Measurements from ENCODE around the gene HJV. TPM values are rescaled to one million over a fixed set of nuclear protein-coding genes. Genes with fewer than 3 reads are reported as not detected.

Gene HJV
- total RNA-seq, 1 donor from 2014 or later: 439 TPM

- Histone ChIP-seq H3K27ac (ENCODE audit: low read depth, low read length) (peak overlapping the region; percentile 51), H3K9me3 (ENCODE audit: control insufficient read depth in 3 of 3, low read length in 3 of 3) (no peaks in the 10 kb centered on the region), H3K4me3 (ENCODE audit: low read length in 3 of 3) (no peak overlapping the region), H3K27me3 (ENCODE audit: control insufficient read depth in 3 of 3, insufficient read depth in 3 of 3, low read length in 3 of 3) (no peaks in the 10 kb centered on the region), H3K36me3 (ENCODE audit: control insufficient read depth in 3 of 3, insufficient read depth in 3 of 3, low read length in 3 of 3) (no peaks in the 10 kb centered on the region), H3K4me1 (ENCODE audit: control insufficient read depth in 3 of 3, insufficient read depth in 3 of 3, low read length in 3 of 3) (peaks cover 4 to 10% (median 6%) of the 10 kb centered on the region in 3 donors), H3K9ac (ENCODE audit: low read depth in 1 of 3, low read length in 3 of 3) (peak overlapping the region in 1 of 3 donors; percentile 60)
These were observed 13.9 kb downstream of the HJV start for GRCh38 chr1:146007489-146008133.

- Histone ChIP-seq H3K9me3 (ENCODE audit: control insufficient read depth in 3 of 3, low read length in 3 of 3) (no peaks in the 10 kb centered on the region), H3K27ac (ENCODE audit: low read depth, low read length) (no peak overlapping the region), H3K36me3 (ENCODE audit: control insufficient read depth in 3 of 3, insufficient read depth in 3 of 3, low read length in 3 of 3) (no peaks in the 10 kb centered on the region), H3K9ac (ENCODE audit: low read depth in 1 of 3, low read length in 3 of 3) (no peak overlapping the region), H3K27me3 (ENCODE audit: control insufficient read depth in 3 of 3, insufficient read depth in 3 of 3, low read length in 3 of 3) (no peaks in the 10 kb centered on the region), H3K4me1 (ENCODE audit: control insufficient read depth in 3 of 3, insufficient read depth in 3 of 3, low read length in 3 of 3) (peaks cover 20 to 32% (median 32%) of the 10 kb centered on the region in 3 donors), H3K4me3 (ENCODE audit: low read length in 3 of 3) (no peak overlapping the region)
These were observed 19.8 kb downstream of the HJV start for GRCh38 chr1:146001709-146002108.

DNA sequence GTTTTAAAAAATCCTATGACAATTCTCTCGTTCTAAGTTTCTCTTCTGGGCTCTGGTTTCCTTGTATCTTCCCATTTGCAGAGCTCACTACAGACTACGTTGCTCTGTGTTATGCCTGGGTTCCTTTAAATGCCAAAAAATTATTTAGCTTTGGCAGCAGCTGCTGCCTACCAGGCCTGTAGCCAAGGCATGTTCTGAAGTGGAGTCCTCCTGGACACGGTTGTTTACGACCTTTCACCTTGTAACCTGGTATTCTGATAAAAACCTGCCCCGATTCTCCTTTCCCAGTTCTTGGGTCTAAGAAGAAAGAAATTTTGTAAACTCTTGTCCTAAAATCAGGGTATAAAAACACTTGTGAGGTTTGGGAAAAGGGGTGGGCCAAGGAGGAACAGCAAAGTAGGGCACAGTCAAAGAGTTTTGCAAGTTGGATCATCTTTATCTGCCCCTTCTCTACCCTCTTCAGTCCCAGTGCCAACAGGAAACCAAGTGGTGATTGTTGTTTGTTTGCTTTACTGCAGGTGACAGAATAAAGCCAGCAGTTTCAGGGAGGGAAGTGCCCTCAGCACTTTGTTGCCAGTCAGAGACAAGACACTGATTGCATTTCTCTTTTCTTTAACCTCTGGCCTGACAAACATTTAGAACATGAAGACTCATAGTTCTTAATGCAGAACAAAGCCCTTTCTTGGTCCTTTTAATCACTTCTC, 22.1 kb downstream of the HJV start:
- H3K27ac ChIP-seq (ENCODE audit: low read depth, low read length): peak overlapping the region; percentile 99
- peaks cover 17 to 19% (median 18%) of the 10 kb centered on the region in 3 donors for H3K36me3 ChIP-seq (ENCODE audit: control insufficient read depth in 3 of 3, insufficient read depth in 3 of 3, low read length in 3 of 3)
- no peaks in the 10 kb centered on the region for H3K27me3 ChIP-seq (ENCODE audit: control insufficient read depth in 3 of 3, insufficient read depth in 3 of 3, low read length in 3 of 3)
- no peaks in the 10 kb centered on the region for H3K9me3 ChIP-seq (ENCODE audit: control insufficient read depth in 3 of 3, low read length in 3 of 3)
- peaks cover 20 to 34% (median 25%) of the 10 kb centered on the region in 3 donors for H3K4me1 ChIP-seq (ENCODE audit: control insufficient read depth in 3 of 3, insufficient read depth in 3 of 3, low read length in 3 of 3)
- H3K4me3 ChIP-seq (ENCODE audit: low read length in 3 of 3): peak overlapping the region; percentile 61 to 93 (median 93)
- peak overlapping the region; percentile 66 to 74 (median 66) for H3K9ac ChIP-seq (ENCODE audit: low read depth in 1 of 3, low read length in 3 of 3)

GRCh38 chr1:145997718-145998023, 23.9 kb downstream of the HJV start:
- Histone ChIP-seq H3K4me1 (ENCODE audit: control insufficient read depth in 3 of 3, insufficient read depth in 3 of 3, low read length in 3 of 3) (peaks cover 32 to 49% (median 35%) of the 10 kb centered on the region in 3 donors), H3K36me3 (ENCODE audit: control insufficient read depth in 3 of 3, insufficient read depth in 3 of 3, low read length in 3 of 3) (peaks cover 34 to 37% (median 35%) of the 10 kb centered on the region in 3 donors), H3K27me3 (ENCODE audit: control insufficient read depth in 3 of 3, insufficient read depth in 3 of 3, low read length in 3 of 3) (no peaks in the 10 kb centered on the region), H3K27ac (ENCODE audit: low read depth, low read length) (peak overlapping the region; percentile 99), H3K9ac (ENCODE audit: low read depth in 1 of 3, low read length in 3 of 3) (peak overlapping the region; percentile 88 to 95 (median 94)), H3K9me3 (ENCODE audit: control insufficient read depth in 3 of 3, low read length in 3 of 3) (no peaks in the 10 kb centered on the region), H3K4me3 (ENCODE audit: low read length in 3 of 3) (peak overlapping the region; percentile 88 to 93 (median 93))

DNA sequence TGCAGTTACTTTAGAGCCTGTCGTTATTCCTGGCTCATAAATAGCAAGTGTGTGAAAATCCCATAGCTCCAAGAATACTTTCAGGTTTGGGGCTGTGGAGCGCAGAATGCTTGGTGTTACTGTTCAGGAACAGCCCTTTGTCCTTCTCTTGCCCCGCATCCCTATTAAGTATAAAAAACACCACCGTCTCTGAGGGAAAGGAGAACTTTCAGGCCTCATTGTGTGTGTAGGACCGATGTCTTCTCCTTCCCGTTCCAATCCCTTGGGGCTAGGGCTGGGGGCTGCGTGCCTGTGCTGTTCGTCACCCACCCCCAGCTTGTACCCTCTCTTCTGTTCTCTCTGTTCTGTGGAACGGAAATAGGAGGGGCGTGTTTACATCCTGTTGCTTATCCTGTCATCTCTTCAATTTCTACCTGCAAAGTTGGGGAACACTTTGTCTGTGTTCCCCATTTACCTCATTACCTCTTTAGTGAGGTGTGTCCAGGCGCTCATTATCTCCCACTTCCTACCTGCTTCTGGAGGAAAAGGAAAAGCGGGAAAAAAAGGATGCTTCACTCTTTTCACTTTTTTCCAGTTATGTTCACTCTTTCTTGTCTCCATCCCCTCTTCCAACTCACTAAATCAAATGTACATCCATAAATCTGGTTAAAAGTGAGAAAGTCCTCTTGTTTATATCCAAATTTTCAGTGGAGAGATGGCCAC, 24.4 kb downstream of the HJV start:
- peaks cover 37 to 39% (median 39%) of the 10 kb centered on the region in 3 donors for H3K36me3 ChIP-seq (ENCODE audit: control insufficient read depth in 3 of 3, insufficient read depth in 3 of 3, low read length in 3 of 3)
- H3K9ac ChIP-seq (ENCODE audit: low read depth in 1 of 3, low read length in 3 of 3): peak overlapping the region; percentile 88 to 95 (median 94)
- no peaks in the 10 kb centered on the region for H3K9me3 ChIP-seq (ENCODE audit: control insufficient read depth in 3 of 3, low read length in 3 of 3)
- H3K27ac ChIP-seq (ENCODE audit: low read depth, low read length): peak overlapping the region; percentile 99
- H3K27me3 ChIP-seq (ENCODE audit: control insufficient read depth in 3 of 3, insufficient read depth in 3 of 3, low read length in 3 of 3): no peaks in the 10 kb centered on the region
- H3K4me1 ChIP-seq (ENCODE audit: control insufficient read depth in 3 of 3, insufficient read depth in 3 of 3, low read length in 3 of 3): peaks cover 37 to 53% (median 38%) of the 10 kb centered on the region in 3 donors
- H3K4me3 ChIP-seq (ENCODE audit: low read length in 3 of 3): peak overlapping the region; percentile 88 to 93 (median 93)

DNA sequence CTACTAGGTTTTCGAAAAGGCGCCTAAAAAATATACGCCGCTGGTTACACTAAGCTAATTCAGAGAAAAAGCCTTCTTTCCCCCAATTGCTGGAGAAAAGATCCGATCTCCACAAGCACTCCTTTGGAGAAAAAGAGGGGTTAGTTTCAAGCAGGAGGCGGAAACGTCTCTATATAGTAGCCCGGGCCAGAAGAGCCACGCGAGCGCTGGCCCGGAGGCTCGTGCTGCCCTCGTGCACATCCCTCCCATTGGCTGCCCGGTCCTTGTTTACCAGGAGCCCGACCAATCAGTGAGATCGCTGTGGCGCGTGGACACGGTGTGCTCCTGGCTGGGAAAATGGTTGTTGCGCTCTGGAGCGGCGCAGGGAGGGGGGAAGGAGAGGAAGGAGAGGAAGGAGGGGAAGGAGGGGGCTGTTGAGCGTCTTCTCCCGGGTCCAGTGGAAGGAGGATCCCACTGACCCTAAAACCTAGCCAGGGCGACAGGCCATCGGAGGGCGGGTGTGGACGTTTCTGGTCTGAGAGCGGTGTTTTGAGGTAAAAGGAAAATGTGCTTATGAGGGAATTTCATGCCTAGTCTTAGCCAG, 25.0 kb downstream of the HJV start, which contains the start of gene TXNIP:
Gene TXNIP, minus strand, starts transcription at position 147 of the 583 bp plus-strand sequence. CDS start 313 bp downstream, outside the sequence.
- Histone ChIP-seq H3K36me3 (ENCODE audit: control insufficient read depth in 3 of 3, insufficient read depth in 3 of 3, low read length in 3 of 3) (peaks cover 37 to 39% (median 39%) of the 10 kb centered on the region in 3 donors), H3K4me1 (ENCODE audit: control insufficient read depth in 3 of 3, insufficient read depth in 3 of 3, low read length in 3 of 3) (peaks cover 38 to 50% (median 40%) of the 10 kb centered on the region in 3 donors), H3K27me3 (ENCODE audit: control insufficient read depth in 3 of 3, insufficient read depth in 3 of 3, low read length in 3 of 3) (no peaks in the 10 kb centered on the region), H3K9ac (ENCODE audit: low read depth in 1 of 3, low read length in 3 of 3) (peak within 1 kb of the TSS; percentile 94 to 97 (median 95)), H3K27ac (ENCODE audit: low read depth, low read length) (peak within 1 kb of the TSS; percentile 99), H3K9me3 (ENCODE audit: control insufficient read depth in 3 of 3, low read length in 3 of 3) (no peaks in the 10 kb centered on the region), H3K4me3 (ENCODE audit: low read length in 3 of 3) (peak within 1 kb of the TSS; percentile 92 to 97 (median 93))

DNA sequence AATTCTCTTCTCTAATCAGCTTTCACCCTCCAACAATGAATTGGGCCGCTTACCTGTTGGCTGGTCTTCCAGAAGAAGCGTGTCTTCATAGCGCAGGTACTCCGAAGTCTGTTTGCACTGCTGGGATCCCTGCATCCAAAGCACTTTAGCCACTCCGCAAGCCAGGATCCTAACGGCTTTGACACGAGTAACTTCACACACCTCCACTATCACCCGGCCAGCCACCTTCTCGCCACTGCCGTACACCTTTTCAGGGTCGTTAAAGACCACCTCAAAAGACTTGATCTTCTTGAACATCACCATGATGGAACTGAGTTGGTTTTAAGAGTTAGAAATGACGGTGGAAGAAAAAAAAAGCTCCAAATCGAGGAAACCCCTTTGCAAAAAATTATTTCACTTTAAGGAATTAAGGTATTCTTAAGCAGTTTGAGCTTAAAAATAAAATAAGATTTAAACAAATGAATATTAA, 25.5 kb downstream of the HJV start:
- Histone ChIP-seq H3K36me3 (ENCODE audit: control insufficient read depth in 3 of 3, insufficient read depth in 3 of 3, low read length in 3 of 3) (peaks cover 37 to 39% (median 39%) of the 10 kb centered on the region in 3 donors), H3K27me3 (ENCODE audit: control insufficient read depth in 3 of 3, insufficient read depth in 3 of 3, low read length in 3 of 3) (no peaks in the 10 kb centered on the region), H3K9ac (ENCODE audit: low read depth in 1 of 3, low read length in 3 of 3) (peak overlapping the region; percentile 94 to 97 (median 95)), H3K4me3 (ENCODE audit: low read length in 3 of 3) (peak overlapping the region; percentile 92 to 97 (median 93)), H3K9me3 (ENCODE audit: control insufficient read depth in 3 of 3, low read length in 3 of 3) (no peaks in the 10 kb centered on the region), H3K4me1 (ENCODE audit: control insufficient read depth in 3 of 3, insufficient read depth in 3 of 3, low read length in 3 of 3) (peaks cover 38 to 50% (median 40%) of the 10 kb centered on the region in 3 donors), H3K27ac (ENCODE audit: low read depth, low read length) (peak overlapping the region; percentile 99)

DNA sequence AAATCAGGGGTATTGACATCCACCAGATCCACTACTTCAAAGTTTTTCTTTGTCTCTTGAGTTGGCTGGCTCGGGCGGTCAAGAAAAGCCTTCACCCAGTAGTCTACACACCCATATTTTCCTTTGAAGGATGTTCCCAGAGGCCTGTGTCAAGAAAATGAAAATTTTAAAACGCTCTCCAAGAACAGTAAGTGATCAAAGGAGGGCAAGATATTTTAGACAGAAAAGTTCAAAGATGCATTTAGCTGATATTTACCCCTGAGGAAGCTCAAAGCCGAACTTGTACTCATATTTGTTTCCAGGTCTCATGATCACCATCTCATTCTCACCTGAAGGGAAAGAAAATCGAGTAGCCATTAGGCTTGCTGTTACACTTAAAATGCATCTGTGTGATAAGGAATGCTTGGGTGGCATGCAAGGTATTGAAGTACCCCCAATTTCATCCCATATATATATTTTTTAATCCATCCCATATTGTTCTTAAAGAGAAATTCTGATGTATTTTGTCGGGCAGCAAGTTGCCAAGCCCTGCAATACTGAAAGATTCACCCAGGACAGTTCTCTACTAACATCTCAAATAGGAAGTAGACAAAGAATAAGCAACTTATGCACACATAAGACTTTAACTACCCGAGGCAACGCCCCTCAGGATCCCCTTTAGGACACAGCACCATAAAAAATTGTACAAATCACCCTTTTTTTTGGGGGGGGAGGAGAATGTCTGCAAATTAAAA, 26.2 kb downstream of the HJV start:
- H3K27me3 ChIP-seq (ENCODE audit: control insufficient read depth in 3 of 3, insufficient read depth in 3 of 3, low read length in 3 of 3): no peaks in the 10 kb centered on the region
- H3K36me3 ChIP-seq (ENCODE audit: control insufficient read depth in 3 of 3, insufficient read depth in 3 of 3, low read length in 3 of 3): peaks cover 37 to 39% (median 39%) of the 10 kb centered on the region in 3 donors
- peak overlapping the region; percentile 92 to 97 (median 93) for H3K4me3 ChIP-seq (ENCODE audit: low read length in 3 of 3)
- H3K9ac ChIP-seq (ENCODE audit: low read depth in 1 of 3, low read length in 3 of 3): peak overlapping the region; percentile 94 to 97 (median 95)
- H3K9me3 ChIP-seq (ENCODE audit: control insufficient read depth in 3 of 3, low read length in 3 of 3): no peaks in the 10 kb centered on the region
- peak overlapping the region; percentile 99 for H3K27ac ChIP-seq (ENCODE audit: low read depth, low read length)
- peaks cover 40 to 50% (median 41%) of the 10 kb centered on the region in 3 donors for H3K4me1 ChIP-seq (ENCODE audit: control insufficient read depth in 3 of 3, insufficient read depth in 3 of 3, low read length in 3 of 3)

Measured in skeletal muscle tissue (tissue), 4 donors.